HG02884 (cell line): ENCODE results near the gene RINL.
"Not testable (repeated sequence)": the region's sequence is repeated elsewhere in the genome, so short reads cannot be mapped to it uniquely, and the experiment has no call there.

Source experiments
- ATAC-seq: cut with Tn5 transposase; IDR thresholded peaks from one replicate; pipeline ENCODE4 v1.9.1; 2021; ENCODE audit warnings: mild to moderate bottlenecking, moderate library complexity; ENCODE audit not compliant: unreplicated experiment

Gene RINL

DNA sequence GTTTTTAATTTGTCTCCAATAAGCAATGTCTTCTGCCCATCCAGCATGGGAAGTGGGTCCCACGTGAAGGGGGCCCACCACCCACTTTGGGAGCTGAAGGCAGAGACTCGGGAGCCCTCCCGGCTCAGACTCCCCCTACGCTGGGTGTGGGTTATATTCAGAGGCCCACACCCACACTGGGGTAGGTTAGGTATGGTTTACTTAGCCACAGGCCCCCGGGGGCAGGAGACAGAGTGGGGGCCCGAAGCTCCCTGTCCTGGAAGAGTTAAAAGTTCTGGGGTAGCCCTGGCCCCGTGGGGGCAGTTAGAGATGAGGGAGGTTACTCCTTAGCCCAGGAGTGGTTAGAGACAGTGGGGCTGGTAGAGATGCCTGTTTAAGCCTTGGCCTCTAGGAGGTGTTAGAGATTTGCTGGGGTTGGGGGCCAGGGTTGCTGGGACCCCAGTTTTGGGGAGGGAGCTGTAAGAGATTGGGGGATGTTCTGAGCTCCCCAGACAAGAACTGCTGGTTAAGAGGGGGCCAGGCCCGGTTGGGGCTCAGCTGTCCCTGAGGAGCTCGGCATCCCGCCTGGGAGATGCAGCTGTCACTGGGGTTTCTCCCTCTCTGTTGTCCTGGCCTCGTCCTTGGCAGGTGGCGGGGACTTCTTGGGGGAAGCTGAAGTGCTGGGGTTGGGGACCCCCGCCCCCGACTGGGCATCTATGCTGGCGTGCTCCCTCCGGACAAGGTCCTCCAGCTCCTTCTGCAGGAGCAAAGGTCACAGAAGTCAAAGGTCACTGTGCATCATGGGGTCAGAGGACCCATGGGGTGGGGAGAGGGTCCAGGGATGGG lies 712 bp upstream of the RINL start:
- no peak for ATAC-seq

DNA sequence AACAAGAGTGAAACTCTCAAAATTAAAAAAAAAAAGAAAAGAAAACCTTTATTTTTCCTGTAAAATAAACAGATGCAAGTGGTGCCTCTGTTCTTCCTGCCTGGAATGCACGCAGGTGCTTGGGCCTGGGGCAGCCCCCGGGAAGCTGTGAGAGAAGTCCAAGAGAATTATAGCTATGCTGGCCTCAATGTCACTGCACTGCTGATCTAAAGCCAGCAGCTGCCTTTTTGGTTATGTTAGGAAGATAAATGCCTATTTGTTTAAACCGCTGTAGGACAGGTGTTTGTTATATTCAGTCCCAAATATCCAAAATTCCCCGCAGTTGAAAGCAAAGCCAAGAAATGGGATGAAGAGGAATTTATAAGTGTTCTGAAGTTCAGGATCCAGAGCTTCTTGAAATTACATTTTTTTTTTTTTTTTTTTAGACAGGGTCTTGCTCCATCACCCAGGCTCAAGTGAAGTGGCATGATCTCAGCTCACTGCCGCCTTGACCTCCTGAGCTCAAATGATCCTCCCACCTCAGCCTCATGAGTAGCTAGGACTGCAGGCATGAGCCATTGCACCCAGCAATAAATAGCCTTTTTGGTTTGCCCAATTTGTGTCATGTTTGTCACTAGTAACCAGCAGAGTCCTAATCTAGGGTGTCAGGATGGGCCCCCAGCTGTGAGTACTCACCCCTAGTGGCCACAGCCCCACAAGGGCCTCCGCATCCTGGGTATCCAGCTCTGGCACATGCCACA lies 2.2 kb downstream of the RINL start:
- no peak for ATAC-seq

DNA sequence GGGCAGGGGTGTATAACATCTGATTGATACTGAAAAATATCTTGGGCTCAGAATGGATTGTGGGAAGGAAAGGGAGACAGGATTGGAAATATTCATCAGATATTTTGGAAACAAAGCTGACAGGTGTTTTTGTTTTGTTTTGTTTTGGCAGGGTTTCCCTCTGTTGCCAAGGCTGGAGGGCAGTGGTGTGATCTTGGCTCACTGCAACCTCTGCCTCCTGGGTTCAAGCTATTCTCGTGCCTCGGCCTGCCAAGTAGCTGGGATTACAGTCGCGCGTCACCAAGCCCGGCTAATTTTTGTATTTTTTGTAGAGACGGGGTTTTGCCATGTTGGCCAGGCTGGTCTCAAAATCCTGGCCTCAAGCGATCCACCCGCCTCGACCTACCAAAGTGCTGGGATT lies 4.7 kb downstream of the RINL start:
- not testable (repeated sequence) for ATAC-seq

DNA sequence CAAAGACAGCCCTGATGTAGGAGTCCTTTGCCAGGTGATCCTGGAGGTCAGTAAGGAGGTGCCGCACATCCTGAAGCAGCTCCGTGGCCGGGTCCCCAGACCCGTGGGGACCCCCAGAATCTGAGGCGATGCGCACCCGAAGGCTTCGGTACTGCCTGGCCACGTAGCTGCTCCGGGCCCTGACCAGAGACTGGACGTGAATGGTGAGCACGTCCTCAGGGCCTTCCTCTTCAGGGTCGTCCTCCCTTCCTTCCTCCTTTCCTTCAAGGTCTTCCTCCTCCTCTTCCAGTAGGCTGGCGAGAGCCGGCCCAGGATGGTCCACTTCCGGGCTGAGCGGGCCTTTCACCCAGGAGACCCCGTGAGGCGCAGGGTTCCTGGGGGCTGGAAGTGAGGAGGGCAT lies 7.5 kb downstream of the RINL start:
- no peak for ATAC-seq

DNA sequence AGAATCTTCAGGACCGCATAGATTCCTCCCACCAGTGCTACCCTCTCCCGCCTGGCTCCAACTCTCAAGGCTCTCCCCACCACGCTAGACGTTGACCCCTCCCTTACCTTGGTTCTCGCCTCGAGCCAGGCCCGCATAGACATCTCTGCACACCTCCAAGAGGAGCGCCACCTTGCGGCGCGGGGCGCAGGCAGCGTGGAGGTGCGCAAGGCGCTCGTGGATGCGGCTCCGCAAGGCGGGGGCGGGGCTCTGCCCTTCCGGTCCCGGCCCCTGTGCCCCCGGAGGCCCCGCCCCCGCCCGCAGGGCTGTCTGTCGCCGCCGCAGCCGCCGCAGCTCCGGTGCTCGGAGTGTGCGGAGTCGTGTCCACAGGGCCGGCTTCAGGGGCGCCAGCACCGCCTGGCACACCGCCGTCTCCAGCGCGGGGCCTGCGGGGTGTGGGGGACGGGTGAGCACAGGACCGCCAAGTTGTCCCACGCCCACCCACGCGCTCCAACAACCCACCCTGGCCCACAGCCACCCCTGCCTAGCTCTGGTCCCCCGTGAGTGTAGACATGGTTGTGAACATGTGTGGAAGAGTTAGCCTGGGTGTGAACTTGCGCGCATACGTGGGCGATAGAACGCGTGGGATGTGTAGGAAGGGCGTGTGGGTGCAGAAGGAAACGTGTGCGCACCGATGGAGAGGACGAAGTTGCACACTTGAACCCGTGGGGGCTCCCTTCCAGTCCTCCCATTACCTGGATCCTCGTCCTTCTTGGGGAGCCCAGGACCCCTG lies 8.1 kb downstream of the RINL start:
- ATAC-seq, result no peak

DNA sequence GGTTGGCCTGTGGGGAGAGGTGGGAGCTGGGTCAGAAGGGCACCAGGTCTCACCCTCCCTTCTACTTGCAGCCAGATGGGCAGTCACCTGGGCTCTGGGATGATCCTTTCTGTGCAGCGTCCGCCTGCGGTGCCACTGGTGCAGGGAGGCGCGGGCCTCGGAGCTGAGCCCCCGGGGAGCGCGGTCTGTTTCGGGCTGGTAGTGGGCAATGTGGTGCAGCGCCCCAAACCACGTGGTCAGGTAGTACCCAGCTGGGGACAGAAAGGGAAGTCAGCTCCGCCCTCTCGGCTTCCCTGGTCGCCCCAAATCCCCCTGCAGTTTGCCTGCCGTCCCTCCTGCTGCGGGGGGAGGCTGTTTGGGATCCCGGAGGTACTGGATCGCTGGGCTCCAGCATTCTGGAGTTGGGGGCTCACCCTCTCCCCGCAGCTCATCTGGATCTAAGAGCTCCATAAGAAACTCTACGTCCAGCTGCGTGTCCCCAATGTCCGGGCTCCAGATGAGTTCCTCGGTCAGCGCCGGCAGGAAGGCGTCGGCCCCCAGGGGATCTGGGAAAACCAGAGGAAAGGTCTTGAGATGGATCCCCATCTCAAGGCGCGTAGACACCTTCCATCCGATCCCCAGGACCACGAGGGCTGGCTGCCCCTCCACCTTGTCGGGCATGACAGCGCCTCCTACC lies 8.8 kb downstream of the RINL start:
- no peak for ATAC-seq

DNA sequence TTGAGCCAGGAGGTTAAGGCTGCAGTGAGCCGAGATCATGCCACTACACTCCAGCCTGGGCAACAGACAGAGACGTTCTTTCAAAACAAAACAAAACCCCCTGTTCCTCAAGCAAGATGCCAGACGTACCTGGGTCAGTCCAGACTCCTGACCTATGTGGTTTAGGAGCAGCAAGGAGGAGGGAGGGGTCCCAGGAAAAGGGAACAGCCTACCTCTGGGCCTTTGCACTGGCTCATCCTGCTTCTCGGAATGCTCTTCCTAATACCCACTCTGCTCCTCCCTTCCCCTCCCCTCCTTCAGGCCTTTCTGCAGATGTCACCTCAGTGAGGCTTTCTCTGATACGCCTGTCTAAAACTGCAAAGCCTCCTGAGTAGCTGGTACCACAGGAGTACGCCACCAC lies 9.5 kb downstream of the RINL start:
- no peak for ATAC-seq

DNA sequence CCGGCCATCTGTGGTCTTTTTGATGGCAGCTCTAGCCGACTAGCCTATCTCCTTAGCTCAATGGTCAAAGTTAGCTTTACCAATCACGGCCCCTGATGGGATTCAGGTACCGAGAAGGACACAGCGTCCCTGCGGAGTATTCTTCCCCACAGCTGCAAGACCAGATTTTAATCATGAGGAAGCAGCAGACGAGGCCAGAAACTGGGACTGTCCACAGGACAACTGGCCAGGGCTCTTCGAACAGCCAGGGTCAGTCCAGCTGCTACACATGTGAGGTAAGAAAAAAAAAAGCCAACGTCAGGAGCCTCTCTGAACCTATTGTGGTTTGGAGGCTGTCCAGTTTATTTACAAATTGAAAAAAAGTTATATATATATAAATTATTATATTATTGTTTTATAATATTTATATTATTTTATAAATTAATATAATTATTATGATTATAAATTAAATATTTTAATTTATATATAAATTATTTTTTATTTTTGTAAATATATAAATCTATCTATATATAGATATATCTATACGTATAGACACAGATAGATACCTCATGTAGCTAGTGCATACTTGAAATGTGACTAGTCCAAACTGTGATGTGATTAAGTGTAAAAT lies 10.8 kb downstream of the RINL start:
- ATAC-seq, result no peak

DNA sequence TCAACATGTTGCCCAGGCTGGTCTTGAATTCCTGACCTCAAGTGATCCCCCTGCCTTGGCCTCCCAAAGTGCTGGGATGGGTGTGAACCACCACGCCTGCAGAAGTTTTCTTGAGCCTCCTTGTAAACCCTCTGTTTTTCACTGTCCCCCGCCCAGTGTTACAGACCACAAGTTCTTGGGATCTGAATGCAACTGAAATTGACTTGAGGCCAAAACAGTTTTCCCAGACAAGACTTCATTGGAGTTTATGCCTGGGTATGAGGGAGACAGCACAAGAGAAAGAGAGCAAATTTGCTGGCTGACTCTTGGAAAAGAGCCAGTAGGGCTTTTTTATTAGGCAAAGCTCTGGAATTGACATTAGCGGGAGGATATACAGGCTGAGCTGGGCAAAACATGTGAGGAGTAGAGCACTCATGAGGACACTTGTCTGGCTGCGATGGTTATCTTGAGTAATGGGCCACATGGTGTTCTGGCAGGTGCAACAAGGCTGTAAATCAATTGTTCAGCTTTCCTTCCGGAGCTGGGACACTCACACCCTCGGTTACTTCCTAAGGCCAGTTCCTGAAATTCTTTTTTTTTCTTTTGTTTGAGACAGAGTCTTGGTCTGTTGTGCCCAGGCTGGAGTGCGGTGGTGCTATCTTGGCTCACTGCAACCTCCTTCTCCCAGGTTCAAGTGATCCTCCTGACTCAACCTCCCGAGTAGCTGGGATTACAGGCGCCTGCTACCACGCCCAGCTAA lies 15.6 kb downstream of the RINL start:
- ATAC-seq, result no peak

DNA sequence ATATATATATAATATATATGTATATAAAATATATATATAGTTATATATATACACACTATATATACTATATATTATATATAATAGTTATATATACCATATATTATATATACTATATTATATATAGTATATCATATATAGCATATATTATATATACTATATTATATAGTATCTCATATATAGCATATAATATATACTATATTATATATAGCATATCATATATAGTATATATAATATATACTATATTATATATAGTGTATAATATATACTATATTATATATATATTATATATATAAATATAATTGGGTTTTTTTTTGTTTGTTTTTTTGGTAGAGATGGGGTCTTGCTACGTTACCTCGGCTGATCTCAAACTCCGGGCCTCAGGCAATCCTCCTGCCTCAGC lies 16.7 kb downstream of the RINL start:
- ATAC-seq, result no peak

DNA sequence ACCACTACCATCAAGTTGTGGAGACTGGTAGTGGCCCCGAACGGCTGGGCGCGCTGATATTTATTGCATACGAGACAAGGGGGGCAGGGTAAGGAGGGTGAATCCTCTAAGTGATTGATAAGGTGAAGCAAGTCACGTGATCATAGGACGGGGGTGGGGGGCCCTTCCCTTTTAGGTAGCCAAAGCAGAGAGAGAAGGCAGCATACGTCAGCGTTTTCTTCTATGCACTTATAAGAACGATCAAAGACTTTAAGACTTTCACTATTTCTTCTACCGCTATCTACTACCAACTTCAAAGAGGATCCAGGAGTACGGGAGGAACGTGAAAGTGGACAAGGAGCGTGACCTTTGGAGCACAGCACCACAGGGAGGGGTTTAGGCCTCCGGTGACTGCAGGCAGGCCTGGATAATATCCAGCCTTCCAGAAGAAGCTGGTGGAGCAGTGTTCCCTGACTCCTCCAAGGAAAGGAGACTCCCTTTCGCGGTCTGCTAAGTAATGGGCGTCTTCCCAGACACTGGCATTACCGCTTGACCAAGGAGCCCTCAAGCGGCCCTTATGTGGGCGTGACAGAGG lies 18.4 kb downstream of the RINL start:
- not testable (repeated sequence) for ATAC-seq

DNA sequence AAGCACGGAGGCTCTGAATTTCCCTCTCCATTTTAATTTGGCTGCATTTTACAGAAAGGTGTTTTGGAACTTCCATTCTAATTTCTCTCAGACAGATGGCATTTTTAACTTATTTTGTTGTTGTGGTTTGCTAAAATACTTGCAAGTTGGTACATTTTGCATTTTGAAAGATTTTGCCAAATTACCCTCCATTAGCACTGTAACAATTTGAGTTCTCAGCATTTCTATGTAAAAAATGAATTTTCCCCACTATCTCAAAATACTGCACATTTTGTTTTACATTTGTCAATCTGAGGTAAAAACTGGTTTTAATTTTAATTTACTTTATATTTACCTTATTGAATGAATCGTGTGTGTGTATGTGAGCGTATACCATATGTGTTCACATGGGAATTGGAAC lies 21.3 kb downstream of the RINL start:
- no peak for ATAC-seq

DNA sequence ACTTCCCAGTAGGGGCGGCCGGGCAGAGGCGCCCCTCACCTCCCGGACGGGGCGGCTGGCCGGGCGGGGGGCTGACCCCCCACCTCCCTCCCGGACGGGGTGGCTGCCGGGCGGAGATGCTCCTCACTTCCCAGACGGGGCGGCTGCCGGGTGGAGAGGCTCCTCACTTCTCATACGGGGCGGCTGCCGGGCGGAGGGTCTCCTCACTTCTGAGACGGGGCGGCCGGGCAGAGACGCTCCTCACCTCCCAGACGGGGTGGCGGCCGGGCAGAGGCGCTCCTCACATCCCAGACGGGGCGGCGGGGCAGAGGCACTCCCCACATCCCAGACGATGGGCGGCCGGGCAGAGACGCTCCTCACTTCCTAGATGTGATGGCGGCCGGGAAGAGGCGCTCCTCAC lies 22.3 kb downstream of the RINL start:
- ATAC-seq, result not testable (repeated sequence)

DNA sequence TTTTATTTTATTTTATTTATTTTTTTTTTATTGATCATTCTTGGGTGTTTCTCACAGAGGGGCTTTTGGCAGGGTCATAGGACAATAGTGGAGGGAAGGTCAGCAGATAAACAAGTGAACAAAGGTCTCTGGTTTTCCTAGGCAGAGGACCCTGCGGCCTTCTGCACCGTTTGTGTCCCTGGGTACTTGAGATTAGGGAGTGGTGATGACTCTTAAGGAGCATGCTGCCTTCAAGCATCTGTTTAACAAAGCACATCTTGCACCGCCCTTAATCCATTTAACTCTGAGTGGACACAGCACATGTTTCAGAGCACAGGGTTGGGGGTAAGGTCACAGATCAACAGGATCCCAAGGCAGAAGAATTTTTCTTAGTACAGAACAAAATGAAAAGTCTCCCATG lies 23.1 kb downstream of the RINL start:
- not testable (repeated sequence) for ATAC-seq

DNA sequence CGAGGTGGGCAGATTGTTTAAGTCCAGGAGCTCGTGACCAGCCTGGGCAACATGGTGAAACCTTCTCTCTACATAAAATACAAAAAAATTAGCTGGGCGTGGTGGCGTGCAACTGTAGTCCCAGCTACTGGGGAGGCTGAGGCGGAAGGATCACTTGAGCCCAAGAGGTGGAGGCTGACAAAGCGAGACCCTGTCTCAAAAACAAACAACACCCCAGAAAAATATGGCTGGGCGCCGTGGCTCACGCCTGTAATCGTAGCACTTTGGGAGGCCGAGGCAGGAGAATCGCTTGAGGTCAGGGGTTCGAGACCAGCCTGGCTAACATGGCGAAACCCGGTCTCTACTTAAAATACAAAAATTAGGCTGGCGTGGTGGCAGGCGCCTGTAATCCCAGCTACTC lies 24.9 kb downstream of the RINL start:
- no peak for ATAC-seq

DNA sequence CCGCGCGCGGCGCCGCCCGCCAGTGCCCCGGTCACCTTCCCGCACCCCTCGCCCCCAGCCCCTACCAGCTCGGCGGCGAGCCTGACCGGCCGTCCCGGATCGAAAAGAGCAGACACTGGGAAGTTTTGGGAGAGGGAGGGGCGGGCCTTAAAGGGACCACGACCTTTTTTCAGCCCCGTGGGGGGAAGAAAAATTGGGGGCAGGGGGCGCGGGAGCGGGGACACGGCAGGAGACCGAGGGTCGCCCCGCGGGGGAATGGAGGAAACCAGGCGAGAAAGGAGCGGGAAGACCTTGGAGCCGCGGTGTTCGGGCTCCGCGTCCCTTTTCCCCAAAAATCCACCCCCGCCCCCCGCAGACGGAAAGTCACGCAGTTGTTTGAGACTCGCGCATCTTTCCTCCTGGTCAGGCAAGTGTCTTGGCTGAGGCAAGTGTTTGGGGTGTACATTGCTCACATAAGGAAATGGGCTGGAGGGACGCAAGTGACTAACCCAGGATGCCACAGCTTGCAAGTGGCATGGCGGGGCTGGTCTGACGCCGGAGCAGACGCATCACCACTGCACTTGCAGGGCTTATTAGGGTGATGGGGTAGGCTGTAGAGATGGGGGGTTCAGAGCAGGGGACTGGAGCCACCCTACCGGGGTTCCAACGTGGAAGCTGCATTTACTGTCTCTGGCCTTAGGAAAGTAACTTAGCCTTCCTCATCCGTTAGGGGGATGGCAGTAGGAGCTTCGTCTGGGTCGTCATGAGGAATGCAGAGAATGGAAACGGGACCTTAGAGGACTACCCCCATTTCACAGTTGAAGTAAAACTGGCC lies 25.6 kb downstream of the RINL start:
- no peak for ATAC-seq

DNA sequence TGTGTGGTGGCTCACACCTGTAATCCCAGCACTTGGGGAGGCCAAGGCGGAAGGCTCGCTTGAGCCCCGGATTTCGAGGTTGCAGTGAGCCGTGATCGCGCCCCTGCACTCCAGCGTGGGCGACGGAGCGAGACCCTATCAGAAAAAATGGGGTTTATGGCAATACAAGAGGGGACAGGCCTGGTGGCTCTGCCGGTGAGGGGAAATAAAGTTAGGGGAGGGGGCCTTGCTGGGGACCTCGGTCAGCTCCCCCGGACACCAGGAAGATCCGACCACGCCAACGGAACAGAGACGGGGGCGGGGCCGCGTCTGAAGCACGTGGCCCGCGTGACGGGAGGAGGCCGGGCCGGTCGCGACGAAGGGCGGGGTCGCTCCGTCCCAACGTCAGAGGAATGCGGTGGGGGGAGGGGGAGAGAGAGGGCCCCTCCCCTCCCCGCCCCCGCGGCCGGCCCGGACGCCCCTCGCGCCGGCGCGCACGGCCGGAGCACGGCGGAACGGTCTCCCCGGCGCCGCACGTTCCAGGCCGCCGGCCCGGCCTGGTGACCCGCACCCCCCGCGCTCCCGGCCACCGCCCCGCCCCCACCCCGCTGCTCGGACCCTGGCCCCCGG lies 26.3 kb downstream of the RINL start:
- no peak for ATAC-seq

DNA sequence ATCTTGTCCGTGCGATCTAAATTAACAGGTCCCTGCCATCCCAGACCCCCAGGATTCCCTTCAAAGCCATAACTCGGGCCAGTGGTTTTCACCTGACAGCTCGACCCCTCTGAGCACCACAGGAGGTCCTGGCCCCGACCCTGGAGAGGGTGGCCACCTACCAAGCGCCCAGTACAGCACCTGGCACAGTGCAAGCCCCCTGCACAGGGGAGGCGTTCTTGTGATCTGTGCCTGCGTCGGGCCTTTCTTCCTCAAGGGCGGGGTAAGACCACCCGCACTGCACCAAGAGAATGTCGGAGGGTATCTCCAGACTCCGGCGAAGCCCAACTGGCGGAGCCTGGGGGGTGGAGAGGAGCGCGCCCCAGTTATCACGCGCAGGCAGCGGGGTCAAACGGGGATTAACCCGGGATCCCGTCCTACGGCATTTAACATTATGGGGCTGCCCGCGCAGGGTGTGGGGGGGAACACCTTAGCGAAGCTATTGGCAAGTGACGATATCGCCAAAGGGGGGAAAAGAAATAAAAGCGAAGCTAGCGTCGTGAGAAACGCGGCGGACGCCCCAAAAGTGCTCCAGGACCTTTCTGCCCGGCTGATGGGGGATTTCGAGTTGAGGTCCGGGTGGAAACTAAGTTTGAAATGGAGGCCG lies 27.0 kb downstream of the RINL start:
- no peak for ATAC-seq
